IMR-90 (cell line): ENCODE measurements around the gene ATP5F1C. TPM values are rescaled to one million over a fixed set of nuclear protein-coding genes. Genes with fewer than 3 reads are reported as not detected.

ENCODE experiments used
- ATAC-seq: fragments of 200-7000 bp; cut with Tn5 transposase; 2 replicates; pipeline ENCODE4 v1.9.1; 2020; ENCODE audit warnings: low read depth, mild to moderate bottlenecking, moderate library complexity
- BruUV-seq: library from RNA; stranded (reverse); fragments of 400-500 nt; replicated peaks from 2 replicates; lab custom pipeline; 2021; lab: Mats Ljungman, UMichigan
- CTCF ChIA-PET: fragments of 300-600 bp; formaldehyde crosslinking; extraction: SDS; loops from one replicate; lab custom pipeline; 2021; ENCODE audit warnings: antibody characterized with exemption; lab: Yijun Ruan, JAX
- POLR2A ChIA-PET: fragments of 300-600 bp; sonication (Branson Sonifier 250); formaldehyde crosslinking; loops from one replicate; lab custom pipeline; 2022; ENCODE audit warnings: antibody characterized with exemption; ENCODE audit not compliant: unreplicated experiment; lab: Charles Lee
- DNase-seq: peaks from one replicate; pipeline ENCODE4 v3.0.0; 2013
- H2AFZ ChIP-seq: replicated peaks from 2 replicates; pipeline ENCODE3; 2013; ENCODE audit warnings: low read length, mild to moderate bottlenecking; ENCODE audit not compliant: poor library complexity
- H2AK5ac ChIP-seq: 2 replicates; pipeline ENCODE4 v1.6.1; 2013; ENCODE audit warnings: low read depth, low read length, inconsistent platforms
- H2AK9ac ChIP-seq: replicated peaks from 2 replicates; pipeline ENCODE3; 2013; ENCODE audit warnings: mild to moderate bottlenecking, low read depth, low read length, moderate library complexity; ENCODE audit not compliant: poor library complexity
- H2BK120ac ChIP-seq: 2 replicates; pipeline ENCODE4 v1.6.1; 2013; ENCODE audit warnings: low read depth, low read length, inconsistent platforms
- H2BK15ac ChIP-seq: 3 replicates; pipeline ENCODE4 v1.6.1; 2013; ENCODE audit warnings: low read depth, low read length, inconsistent platforms
- H2BK20ac ChIP-seq: 2 replicates; pipeline ENCODE4 v1.6.1; 2013; ENCODE audit warnings: low read depth, mild to moderate bottlenecking, inconsistent platforms, low read length, moderate library complexity
- H2BK5ac ChIP-seq: 2 replicates; pipeline ENCODE4 v1.6.1; 2013; ENCODE audit warnings: mild to moderate bottlenecking, low read depth, low read length, inconsistent platforms; ENCODE audit not compliant: poor library complexity, severe bottlenecking
- H3K14ac ChIP-seq: replicated peaks from 2 replicates; pipeline ENCODE4 v1.6.1; 2013; ENCODE audit warnings: low read depth, low read length, inconsistent platforms
- H3K18ac ChIP-seq: 2 replicates; pipeline ENCODE4 v1.6.1; 2013; ENCODE audit warnings: low read depth, low read length, control low read depth
- H3K23ac ChIP-seq: 2 replicates; pipeline ENCODE4 v1.6.1; 2013; ENCODE audit warnings: low read depth, low read length, inconsistent platforms
- H3K27ac ChIP-seq: 2 replicates; pipeline ENCODE4 v1.5.1; 2013; ENCODE audit warnings: mild to moderate bottlenecking, control low read depth, low read length; ENCODE audit not compliant: insufficient read depth
- H3K27me3 ChIP-seq: 2 replicates; pipeline ENCODE4 v1.6.1; 2013; ENCODE audit warnings: low read length; ENCODE audit not compliant: control insufficient read depth, insufficient read depth
- H3K36me3 ChIP-seq: 2 replicates; pipeline ENCODE4 v1.6.1; 2013; ENCODE audit warnings: low read length, mixed read lengths; ENCODE audit not compliant: control insufficient read depth, insufficient read depth
- H3K4ac ChIP-seq: 2 replicates; pipeline ENCODE4 v1.6.1; 2013; ENCODE audit warnings: low read depth, low read length, inconsistent platforms
- H3K4me1 ChIP-seq: 2 replicates; pipeline ENCODE4 v1.6.1; 2013; ENCODE audit warnings: low read length, mixed read lengths; ENCODE audit not compliant: control insufficient read depth, insufficient read depth
- H3K4me2 ChIP-seq: 2 replicates; pipeline ENCODE4 v1.6.1; 2013; ENCODE audit warnings: low read depth, mild to moderate bottlenecking, control low read depth, low read length, moderate library complexity
- H3K4me3 ChIP-seq: 2 replicates; pipeline ENCODE4 v1.5.1; 2013; ENCODE audit warnings: low read depth, mild to moderate bottlenecking, control low read depth, low read length, moderate library complexity; ENCODE audit not compliant: insufficient read depth
- H3K56ac ChIP-seq: 2 replicates; pipeline ENCODE4 v1.6.1; 2013; ENCODE audit warnings: low read length, inconsistent platforms; ENCODE audit not compliant: insufficient read depth; ENCODE audit errors: extremely low read depth
- H3K79me1 ChIP-seq, 2 experiments: 2 replicates each; pipeline ENCODE4 v1.6.1; 2013; ENCODE audit warnings: low read length in 2 of 2, inconsistent platforms in 1 of 2, low read depth in 1 of 2
- H3K9ac ChIP-seq: 2 replicates; pipeline ENCODE4 v1.6.1; 2013; ENCODE audit warnings: low read depth, low read length, control low read depth
- H3K9me1 ChIP-seq: 2 replicates; pipeline ENCODE4 v1.6.1; 2013; ENCODE audit warnings: low read length, inconsistent platforms; ENCODE audit not compliant: insufficient read depth
- H3K9me3 ChIP-seq: 2 replicates; pipeline ENCODE4 v1.6.1; 2013; ENCODE audit warnings: low read length; ENCODE audit not compliant: control insufficient read depth, insufficient read depth
- H4K20me1 ChIP-seq: 2 replicates; pipeline ENCODE4 v1.6.1; 2013; ENCODE audit warnings: low read length, inconsistent platforms; ENCODE audit not compliant: insufficient read depth
- H4K5ac ChIP-seq: 2 replicates; pipeline ENCODE4 v1.6.1; 2013; ENCODE audit warnings: mild to moderate bottlenecking, low read depth, low read length, control low read depth
- H4K8ac ChIP-seq, 2 experiments: 2 replicates each; pipeline ENCODE4 v1.6.1; 2013; ENCODE audit warnings: low read depth in 2 of 2, low read length in 2 of 2, control low read depth in 1 of 2, inconsistent platforms in 1 of 2
- H4K91ac ChIP-seq: 2 replicates; pipeline ENCODE4 v1.6.1; 2013; ENCODE audit warnings: low read depth, low read length, inconsistent platforms; ENCODE audit not compliant: insufficient read depth
- BHLHE40 ChIP-seq: fragments of 150-350 bp; IDR thresholded peaks from 2 replicates; pipeline ENCODE4 v1.6.1; 2016; ENCODE audit warnings: mild to moderate bottlenecking, low read depth, low read length
- CEBPB ChIP-seq: IDR thresholded peaks from 2 replicates; pipeline ENCODE4 v1.6.1; 2012; ENCODE audit warnings: low read depth, low read length, improper control_type of control experiment
- CHD1 ChIP-seq: IDR thresholded peaks from 2 replicates; pipeline ENCODE4 v1.6.1; 2012; ENCODE audit warnings: low read depth, low read length, improper control_type of control experiment
- FOS ChIP-seq: fragments of 150-350 bp; IDR thresholded peaks from 2 replicates; pipeline ENCODE4 v1.6.1; 2016; ENCODE audit warnings: low read depth, low read length
- MAFK ChIP-seq: IDR thresholded peaks from 2 replicates; pipeline ENCODE4 v1.6.1; 2012; ENCODE audit warnings: low read depth, low read length, improper control_type of control experiment
- MAZ ChIP-seq: IDR thresholded peaks from 2 replicates; pipeline ENCODE4 v1.6.1; 2012; ENCODE audit warnings: low read depth, mild to moderate bottlenecking, low read length, improper control_type of control experiment, moderate library complexity, borderline replicate concordance
- MXI1 ChIP-seq: IDR thresholded peaks from 2 replicates; pipeline ENCODE4 v1.6.1; 2012; ENCODE audit warnings: low read depth, mild to moderate bottlenecking, low read length, moderate library complexity, borderline replicate concordance
- NFE2L2 ChIP-seq: fragments of 150-350 bp; IDR thresholded peaks from 2 replicates; pipeline ENCODE4 v1.6.1; 2016; ENCODE audit warnings: low read depth, mild to moderate bottlenecking, low read length
- POLR2A ChIP-seq: IDR thresholded peaks from 2 replicates; pipeline ENCODE4 v1.6.1; 2012; ENCODE audit warnings: mild to moderate bottlenecking, low read depth, low read length
- RAD21 ChIP-seq: IDR thresholded peaks from 2 replicates; pipeline ENCODE4 v1.6.1; 2012; ENCODE audit warnings: low read length, improper control_type of control experiment
- RCOR1 ChIP-seq: IDR thresholded peaks from 2 replicates; pipeline ENCODE4 v1.6.1; 2012; ENCODE audit warnings: mild to moderate bottlenecking, low read length, improper control_type of control experiment; ENCODE audit not compliant: insufficient replicate concordance
- RFX5 ChIP-seq: IDR thresholded peaks from 2 replicates; pipeline ENCODE4 v1.8.0; 2012; ENCODE audit warnings: low read depth, mild to moderate bottlenecking, low read length, moderate library complexity
- WGBS, 2 experiments: methylation state at CpG; one replicate each; pipeline versions ENCODE4 v1.1.5 to v1.1.7; 2013; ENCODE audit warnings: missing lambda C conversion rate in 2 of 2; ENCODE audit not compliant: insufficient read length in 1 of 2; ENCODE audit errors: extremely low coverage in 2 of 2; 5-methylcytosine and 5-hydroxymethylcytosine counted together
- dilution Hi-C: fragments of 300-500 bp; cut with HindIII; formaldehyde crosslinking; loops from one replicate; pipeline ENCODE4 v1.14.3; 2018; ENCODE audit warnings: low sequenced_read_pairs; ENCODE audit not compliant: unreplicated experiment
- in situ Hi-C: fragments of 300-500 bp; cut with MboI; formaldehyde crosslinking; loops from 3 replicates; pipeline ENCODE4 v1.14.3; 2019; ENCODE audit warnings: low sequenced_read_pairs, inconsistent platforms, mixed read lengths
- intact Hi-C: fragments of 100-400 bp; cut with micrococcal nuclease; formaldehyde crosslinking; loops from 2 replicates; pipeline ENCODE4 v1.10.0; 2022
- polyA plus RNA-seq, 3 experiments: library from polyadenylated mRNA; depleted of rRNA; stranded (reverse); fragments of >200 nt; gene quantifications; 2 replicates each; pipeline ENCODE4 v1.2.3, GENCODE V29; 2012; ENCODE audit warnings: low replicate concordance in 1 of 3
- total RNA-seq: library from RNA; depleted of rRNA; stranded (reverse); fragments of >200 nt; gene quantifications from 2 replicates; pipeline ENCODE4 v1.2.3, GENCODE V29; 2012
- TF ChIP-seq, protein P1 (sequence below): conservative IDR thresholded peaks from 2 replicates; pipeline ENCODE4 v1.5.1; 2012; ENCODE audit warnings: mild to moderate bottlenecking, low read depth, low read length, improper control_type of control experiment
- TF ChIP-seq, protein P2 (sequence below): fragments of 150-350 bp; IDR thresholded peaks from 2 replicates; pipeline ENCODE4 v1.6.1; 2016; ENCODE audit warnings: low read depth, mild to moderate bottlenecking, low read length, moderate library complexity, borderline replicate concordance
- TF ChIP-seq, protein P3 (sequence below): fragments of 150-350 bp; IDR thresholded peaks from 2 replicates; pipeline ENCODE4 v1.6.1; 2017; ENCODE audit warnings: mild to moderate bottlenecking, antibody characterized with exemption, low read length, low read depth

Gene ATP5F1C
- total and polyA plus RNA-seq, 2 of the 4 experiments (the other 2 are of a cell fraction) = 357 to 367 TPM

DNA sequence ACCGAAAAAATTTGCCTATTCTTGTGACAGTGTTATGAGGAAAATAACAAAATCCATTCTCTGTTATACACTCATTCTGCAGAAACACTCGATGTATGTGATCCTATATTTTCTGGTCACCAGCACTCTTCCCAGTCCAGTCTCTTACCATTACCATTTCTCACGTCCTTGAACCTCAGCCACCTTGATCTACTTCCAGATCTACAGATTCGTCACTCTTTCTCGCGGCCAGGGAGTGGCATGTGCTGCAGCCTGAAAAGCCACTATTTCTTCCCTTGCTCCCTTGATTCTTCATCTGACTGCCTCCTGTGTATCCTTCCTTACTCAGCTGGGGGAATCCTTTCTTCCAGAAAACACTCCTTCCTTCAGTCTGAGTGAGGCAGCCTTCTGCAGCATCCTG is 16.2 kb downstream of the ATP5F1C start:
- no peak overlapping the region for H3K23ac ChIP-seq
- no peak overlapping the region for H2AK5ac ChIP-seq
- no peak overlapping the region for H2BK20ac ChIP-seq
- H3K4me3 ChIP-seq = no peak overlapping the region
- no peak overlapping the region for H3K27ac ChIP-seq
- ATAC-seq = no peak
- CTCF ChIA-PET = no interaction called here
- dilution Hi-C loops (no loop called here), intact Hi-C loops (no loop called here), in situ Hi-C loops (no loop called here)
- no peak overlapping the region for H3K4me2 ChIP-seq
- no peak overlapping the region for H2AK9ac ChIP-seq
- H3K9me1 ChIP-seq = no peaks in the 10 kb centered on the region; the same call in 1 of the 2 replicates
- POLR2A ChIA-PET = no interaction called here
- no peaks in the 10 kb centered on the region for H4K20me1 ChIP-seq
- no peak overlapping the region for H2BK5ac ChIP-seq
- no peak overlapping the region for H3K9ac ChIP-seq
- no peaks in the 10 kb centered on the region for H3K27me3 ChIP-seq
- 100% methylated on average over 3 of the region's 6 CpGs; no CpG with 5 or more reads in 1 of the 2 experiments for WGBS, 2 experiments
- no peaks in the 10 kb centered on the region for H3K4me1 ChIP-seq
- no peak for DNase-seq
- no peak overlapping the region for H3K4ac ChIP-seq
- peaks cover 26 to 28% of the 10 kb centered on the region in 2 experiments for H3K79me1 ChIP-seq
- H4K91ac ChIP-seq = no peak overlapping the region
- H2BK15ac ChIP-seq = no peak overlapping the region
- H3K56ac ChIP-seq = no peak overlapping the region
- no peak overlapping the region for H2AFZ ChIP-seq
- H3K18ac ChIP-seq = no peak overlapping the region
- no peak overlapping the region for H4K5ac ChIP-seq
- H3K14ac ChIP-seq = no peak overlapping the region
- no peak overlapping the region for H2BK120ac ChIP-seq
- BruUV-seq = no TSS peak
- H3K9me3 ChIP-seq = no peaks in the 10 kb centered on the region
- no peak for TF ChIP-seq MAZ
- no peak for TF ChIP-seq FOS
- no peak for TF ChIP-seq MAFK
- TF ChIP-seq CEBPB = no peak
- TF ChIP-seq, protein P1, sequence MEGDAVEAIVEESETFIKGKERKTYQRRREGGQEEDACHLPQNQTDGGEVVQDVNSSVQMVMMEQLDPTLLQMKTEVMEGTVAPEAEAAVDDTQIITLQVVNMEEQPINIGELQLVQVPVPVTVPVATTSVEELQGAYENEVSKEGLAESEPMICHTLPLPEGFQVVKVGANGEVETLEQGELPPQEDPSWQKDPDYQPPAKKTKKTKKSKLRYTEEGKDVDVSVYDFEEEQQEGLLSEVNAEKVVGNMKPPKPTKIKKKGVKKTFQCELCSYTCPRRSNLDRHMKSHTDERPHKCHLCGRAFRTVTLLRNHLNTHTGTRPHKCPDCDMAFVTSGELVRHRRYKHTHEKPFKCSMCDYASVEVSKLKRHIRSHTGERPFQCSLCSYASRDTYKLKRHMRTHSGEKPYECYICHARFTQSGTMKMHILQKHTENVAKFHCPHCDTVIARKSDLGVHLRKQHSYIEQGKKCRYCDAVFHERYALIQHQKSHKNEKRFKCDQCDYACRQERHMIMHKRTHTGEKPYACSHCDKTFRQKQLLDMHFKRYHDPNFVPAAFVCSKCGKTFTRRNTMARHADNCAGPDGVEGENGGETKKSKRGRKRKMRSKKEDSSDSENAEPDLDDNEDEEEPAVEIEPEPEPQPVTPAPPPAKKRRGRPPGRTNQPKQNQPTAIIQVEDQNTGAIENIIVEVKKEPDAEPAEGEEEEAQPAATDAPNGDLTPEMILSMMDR = no peak
- TF ChIP-seq, protein P2, sequence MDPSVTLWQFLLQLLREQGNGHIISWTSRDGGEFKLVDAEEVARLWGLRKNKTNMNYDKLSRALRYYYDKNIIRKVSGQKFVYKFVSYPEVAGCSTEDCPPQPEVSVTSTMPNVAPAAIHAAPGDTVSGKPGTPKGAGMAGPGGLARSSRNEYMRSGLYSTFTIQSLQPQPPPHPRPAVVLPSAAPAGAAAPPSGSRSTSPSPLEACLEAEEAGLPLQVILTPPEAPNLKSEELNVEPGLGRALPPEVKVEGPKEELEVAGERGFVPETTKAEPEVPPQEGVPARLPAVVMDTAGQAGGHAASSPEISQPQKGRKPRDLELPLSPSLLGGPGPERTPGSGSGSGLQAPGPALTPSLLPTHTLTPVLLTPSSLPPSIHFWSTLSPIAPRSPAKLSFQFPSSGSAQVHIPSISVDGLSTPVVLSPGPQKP = no peak
- no peak for TF ChIP-seq RAD21
- TF ChIP-seq BHLHE40 = no peak
- no peak for TF ChIP-seq NFE2L2
- no peak for TF ChIP-seq RFX5
- no peak for TF ChIP-seq MXI1
- TF ChIP-seq, protein P3, sequence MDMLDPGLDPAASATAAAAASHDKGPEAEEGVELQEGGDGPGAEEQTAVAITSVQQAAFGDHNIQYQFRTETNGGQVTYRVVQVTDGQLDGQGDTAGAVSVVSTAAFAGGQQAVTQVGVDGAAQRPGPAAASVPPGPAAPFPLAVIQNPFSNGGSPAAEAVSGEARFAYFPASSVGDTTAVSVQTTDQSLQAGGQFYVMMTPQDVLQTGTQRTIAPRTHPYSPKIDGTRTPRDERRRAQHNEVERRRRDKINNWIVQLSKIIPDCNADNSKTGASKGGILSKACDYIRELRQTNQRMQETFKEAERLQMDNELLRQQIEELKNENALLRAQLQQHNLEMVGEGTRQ = no peak
- no peak for TF ChIP-seq CHD1
- TF ChIP-seq POLR2A = no peak
- no peak for TF ChIP-seq RCOR1
- H3K36me3 ChIP-seq = peaks cover 43% of the 10 kb centered on the region
- H4K8ac ChIP-seq = no peak overlapping the region
